H1 (cell line): ENCODE data around the gene CHRNA9. TPM values are rescaled to one million over a fixed set of nuclear protein-coding genes. Genes with fewer than 3 reads are reported as not detected.

Experiments
- CTCF ChIA-PET: fragments of 300-600 bp; sonication (Branson Sonifier 250); formaldehyde crosslinking; loops from one replicate; lab custom pipeline; 2021; ENCODE audit not compliant: partially characterized antibody; lab: Charles Lee
- POLR2A ChIA-PET: fragments of 300-600 bp; sonication (Branson Sonifier 250); formaldehyde crosslinking; loops from one replicate; lab custom pipeline; 2021; ENCODE audit warnings: inconsistent platforms; ENCODE audit not compliant: partially characterized antibody; lab: Charles Lee
- DNase-seq, 2 experiments: peaks; one replicate each; pipeline versions ENCODE4 v3.0.0 to v3.0.0-alpha.2; 2010 to 2022; ENCODE audit warnings: low spot score in 2 of 2, low read depth in 1 of 2, mixed read lengths in 1 of 2
- FAIRE-seq: peaks from 2 replicates; lab custom pipeline; 2011; peaks lifted over from hg19 to GRCh38; lab: Jason Lieb, UNC
- H2AFZ ChIP-seq: 2 replicates; pipeline ENCODE4 v1.8.1; 2012; ENCODE audit warnings: low read length, inconsistent platforms
- H2AK5ac ChIP-seq: 2 replicates; pipeline ENCODE4 v1.6.1; 2013; ENCODE audit warnings: low read depth, low read length
- H2BK120ac ChIP-seq: replicated peaks from 2 replicates; pipeline ENCODE3; 2013; ENCODE audit warnings: low read depth, low read length, inconsistent platforms
- H2BK12ac ChIP-seq: 2 replicates; pipeline ENCODE4 v1.6.1; 2013; ENCODE audit warnings: low read depth, low read length
- H2BK15ac ChIP-seq: 2 replicates; pipeline ENCODE4 v1.6.1; 2013; ENCODE audit warnings: low read length
- H2BK20ac ChIP-seq: 2 replicates; pipeline ENCODE4 v1.6.1; 2013; ENCODE audit warnings: low read length
- H2BK5ac ChIP-seq: 2 replicates; pipeline ENCODE4 v1.6.1; 2013; ENCODE audit warnings: low read depth, low read length
- H3K14ac ChIP-seq: 2 replicates; pipeline ENCODE4 v1.6.1; 2013; ENCODE audit warnings: inconsistent platforms; ENCODE audit not compliant: insufficient read length
- H3K18ac ChIP-seq: 2 replicates; pipeline ENCODE4 v1.6.1; 2013; ENCODE audit warnings: low read length; ENCODE audit errors: extremely low read depth
- H3K23ac ChIP-seq: 2 replicates; pipeline ENCODE4 v1.6.1; 2013; ENCODE audit warnings: inconsistent platforms; ENCODE audit not compliant: insufficient read length
- H3K23me2 ChIP-seq: 2 replicates; pipeline ENCODE4 v1.6.1; 2013; ENCODE audit warnings: low read depth, low read length
- H3K27ac ChIP-seq: 2 replicates; pipeline ENCODE4 v1.6.1; 2011; ENCODE audit warnings: low read depth, low read length, inconsistent platforms
- H3K27me3 ChIP-seq, 4 experiments: replicated peaks in 1 of 4; 1 replicate in 1 of 4; 2 replicates in 3 of 4; pipeline versions ENCODE4 v1.6.1 to v1.8.1; 2011 to 2013; ENCODE audit warnings: low read length in 3 of 4, mild to moderate bottlenecking in 3 of 4, inconsistent platforms in 2 of 4, mixed read lengths in 2 of 4, moderate library complexity in 1 of 4; ENCODE audit not compliant: control insufficient read depth in 3 of 4, insufficient read depth in 3 of 4; ENCODE audit errors: extremely low read depth in 1 of 4
- H3K36me3 ChIP-seq, 4 experiments: 2 replicates each; pipeline versions ENCODE4 v1.6.1 to v1.8.1; 2011 to 2013; ENCODE audit warnings: mild to moderate bottlenecking in 4 of 4, low read length in 3 of 4, moderate library complexity in 2 of 4, control low read depth in 1 of 4, inconsistent platforms in 1 of 4; ENCODE audit not compliant: insufficient read depth in 4 of 4, control insufficient read depth in 2 of 4
- H3K4ac ChIP-seq: replicated peaks from 2 replicates; pipeline ENCODE3; 2013; ENCODE audit warnings: low read length, low read depth, mixed read lengths, inconsistent platforms; ENCODE audit not compliant: insufficient read length
- H3K4me1 ChIP-seq, 4 experiments: replicated peaks in 1 of 4; 1 replicate in 1 of 4; 2 replicates in 3 of 4; pipeline versions ENCODE4 v1.6.1 to v1.8.1; 2011 to 2013; ENCODE audit warnings: low read length in 3 of 4, inconsistent platforms in 2 of 4, mixed read lengths in 1 of 4; ENCODE audit not compliant: insufficient read depth in 4 of 4, control insufficient read depth in 3 of 4
- H3K4me2 ChIP-seq, 2 experiments: 2 replicates each; pipeline versions ENCODE4 v1.6.1 to v1.8.1; 2011 to 2013; ENCODE audit warnings: low read depth in 2 of 2, low read length in 2 of 2, control low read depth in 1 of 2, inconsistent platforms in 1 of 2, mild to moderate bottlenecking in 1 of 2; ENCODE audit not compliant: insufficient read depth in 1 of 2
- H3K4me3 ChIP-seq, 4 experiments: fragments of 200-600, 300-600 bp in 1 of 4; sonication (generic), shearing (Covaris generic), sonication (Bioruptor Twin) in 1 of 4; 2 replicates each; pipeline versions ENCODE4 v1.5.1 to v1.8.1; 2011 to 2016; ENCODE audit warnings: low read length in 4 of 4, low read depth in 3 of 4, control low read depth in 2 of 4, inconsistent platforms in 2 of 4, mild to moderate bottlenecking in 2 of 4, mixed read lengths in 1 of 4, moderate library complexity in 1 of 4; ENCODE audit not compliant: insufficient read depth in 2 of 4; ENCODE audit errors: extremely low read depth in 1 of 4
- H3K56ac ChIP-seq: replicated peaks from 2 replicates; pipeline ENCODE3; 2013; ENCODE audit warnings: low read depth, mild to moderate bottlenecking, mixed read lengths, low read length, inconsistent platforms; ENCODE audit not compliant: insufficient read length
- H3K79me1 ChIP-seq: 2 replicates; pipeline ENCODE4 v1.6.1; 2013; ENCODE audit warnings: low read depth, low read length, control low read depth
- H3K79me2 ChIP-seq, 2 experiments: 2 replicates each; pipeline versions ENCODE4 v1.6.1 to v1.8.1; 2012 to 2013; ENCODE audit warnings: low read length in 2 of 2, mild to moderate bottlenecking in 2 of 2, inconsistent platforms in 1 of 2; ENCODE audit not compliant: insufficient read depth in 2 of 2, control insufficient read depth in 1 of 2
- H3K9ac ChIP-seq, 4 experiments: replicated peaks in 1 of 4; 1 replicate in 1 of 4; 2 replicates in 3 of 4; pipeline versions ENCODE4 v1.6.1 to v1.8.1; 2011 to 2013; ENCODE audit warnings: low read depth in 3 of 4, low read length in 3 of 4, control low read depth in 2 of 4, mild to moderate bottlenecking in 2 of 4, moderate library complexity in 2 of 4, inconsistent platforms in 1 of 4; ENCODE audit errors: extremely low read depth in 1 of 4
- H3K9me3 ChIP-seq, 2 experiments: 2 replicates each; pipeline versions ENCODE4 v1.6.1 to v1.8.1; 2012 to 2013; ENCODE audit warnings: mild to moderate bottlenecking in 2 of 2, moderate library complexity in 2 of 2, control low read depth in 1 of 2, inconsistent platforms in 1 of 2, low read depth in 1 of 2, low read length in 1 of 2, mixed read lengths in 1 of 2; ENCODE audit not compliant: insufficient read depth in 2 of 2
- H4K20me1 ChIP-seq, 2 experiments: replicated peaks in 1 of 2; 2 replicates each; pipeline versions ENCODE3 to v1.8.1; 2011 to 2013; ENCODE audit warnings: inconsistent platforms in 2 of 2, low read length in 2 of 2, mild to moderate bottlenecking in 1 of 2; ENCODE audit not compliant: insufficient read depth in 2 of 2, control insufficient read depth in 1 of 2
- H4K5ac ChIP-seq: 2 replicates; pipeline ENCODE4 v1.6.1; 2013; ENCODE audit warnings: low read length, low read depth, mixed read lengths, inconsistent platforms; ENCODE audit not compliant: insufficient read length
- H4K8ac ChIP-seq: 2 replicates; pipeline ENCODE4 v1.8.0; 2013; ENCODE audit warnings: mild to moderate bottlenecking, moderate library complexity, low read length, inconsistent platforms; ENCODE audit not compliant: insufficient read depth; ENCODE audit errors: extremely low read depth
- H4K91ac ChIP-seq: replicated peaks from 2 replicates; pipeline ENCODE3; 2013; ENCODE audit warnings: low read length, mixed read lengths, inconsistent platforms; ENCODE audit not compliant: insufficient read length
- EZH2 ChIP-seq: fragments of 200-600 bp; sonication (generic); IDR thresholded peaks from 2 replicates; pipeline ENCODE4 v1.7.1; 2012; ENCODE audit warnings: low read depth, mild to moderate bottlenecking, moderate library complexity, low read length, inconsistent platforms; ENCODE audit not compliant: severe bottlenecking
- SP1 ChIP-seq: IDR thresholded peaks from 2 replicates; pipeline ENCODE4 v1.6.1; 2011; ENCODE audit warnings: low read depth, low read length
- polyA plus RNA-seq, 7 experiments: library from polyadenylated mRNA; depleted of rRNA in 3 of 7; stranded (reverse) in 5 of 7; unstranded in 2 of 7; fragments of >200 nt in 5 of 7; fragments of 200-250 nt in 2 of 7; gene quantifications; 1 replicate in 5 of 7; 2 replicates in 1 of 7; 4 replicates in 1 of 7; pipeline versions ENCODE4 v1.2.1 to v1.2.3, GENCODE V29; 2011 to 2013; ENCODE audit warnings: missing spikeins in 2 of 7, mixed read lengths in 2 of 7
- total RNA-seq: library from RNA; stranded (reverse); fragmentation: NEBNext Ultra II Directional; extraction: Animal tissue kit (Norgen Biotek cat#: 25700); gene quantifications from 2 replicates; pipeline ENCODE4 v1.2.1, GENCODE V29; 2021

CHRNA9 gene
- total and polyA plus RNA-seq, 2 of the 8 experiments (the other 6 are each of a cell fraction or from before 2014, with no cell fraction given) = 1.4 to 3.3 TPM

DNA sequence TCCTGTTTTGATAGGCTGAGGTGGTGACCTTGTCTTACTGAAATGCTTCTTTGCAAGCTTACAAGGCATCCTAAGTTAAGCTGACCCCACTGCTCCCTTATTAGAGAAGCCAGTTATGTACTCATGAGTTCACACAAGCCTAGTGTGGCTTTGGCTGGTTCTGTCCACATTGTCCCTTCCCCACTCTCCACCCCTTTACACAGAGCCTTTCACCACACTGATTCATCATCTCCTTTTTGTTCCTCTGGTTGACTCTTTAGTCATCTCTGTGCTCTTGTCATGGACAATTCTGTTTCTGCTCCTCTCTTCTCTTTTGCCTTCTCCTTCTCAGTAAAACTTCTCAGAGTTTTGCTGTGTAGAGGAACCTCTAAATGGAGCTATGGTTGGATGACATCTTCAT lies 4.9 kb downstream of the CHRNA9 start:
- FAIRE-seq = no peak
- Histone ChIP-seq H2AK5ac (no peak overlapping the region), H3K56ac (no peak overlapping the region)

More for the DNA sequence above, 4.9 kb downstream of the CHRNA9 start:
- H3K79me2 ChIP-seq = no peaks in the 10 kb centered on the region
- H3K4ac ChIP-seq = no peak overlapping the region
- no peak overlapping the region for H2BK120ac ChIP-seq
- no peak overlapping the region for H4K5ac ChIP-seq
- no peak overlapping the region for H2AFZ ChIP-seq
- no peak for DNase-seq
- H2BK12ac ChIP-seq = no peak overlapping the region
- H3K27me3 ChIP-seq = no peaks in the 10 kb centered on the region
- H2BK20ac ChIP-seq = no peak overlapping the region
- H3K4me3 ChIP-seq = no peak overlapping the region
- H3K9me3 ChIP-seq = no peaks in the 10 kb centered on the region
- H3K9ac ChIP-seq = no peak overlapping the region
- ChIA-PET POLR2A (no interaction called here), CTCF (interaction anchor here (0.6 to 2.4 kb wide), 5 partner anchors 12 to 1603 kb away, joined by 3 to 10 read pairs (median 4); no protein-coding TSS in a partner anchor)
- no peak overlapping the region for H3K14ac ChIP-seq
- H3K23me2 ChIP-seq = no peaks in the 10 kb centered on the region; the same call in 1 of the 2 replicates
- H4K91ac ChIP-seq = no peak overlapping the region
- H2BK15ac ChIP-seq = no peak overlapping the region
- no peaks in the 10 kb centered on the region for H3K79me1 ChIP-seq
- H3K18ac ChIP-seq = no peak overlapping the region
- H4K8ac ChIP-seq = no peak overlapping the region
- H3K27ac ChIP-seq = no peak overlapping the region
- H3K23ac ChIP-seq = no peak overlapping the region
- H2BK5ac ChIP-seq = no peak overlapping the region
- peaks cover 0 to 5% (median 1%) of the 10 kb centered on the region in 4 experiments; a peak in 3 of 7 replicates for H3K4me1 ChIP-seq
- no peaks in the 10 kb centered on the region for H4K20me1 ChIP-seq
- no peaks in the 10 kb centered on the region for H3K36me3 ChIP-seq
- TF ChIP-seq SP1 = no peak
- TF ChIP-seq EZH2 = no peak
- H3K4me2 ChIP-seq = no peak overlapping the region
